CD4-positive, alpha-beta T cell treated with Interleukin-17A for 1 hour (primary cell): ENCODE results near the gene SNORC.
"Not testable (repeated sequence)": the region's sequence is repeated elsewhere in the genome, so short reads cannot be mapped to it uniquely, and the experiment has no call there.

ENCODE experiments used
- DNase-seq: peaks from one replicate; pipeline ENCODE4 v3.0.0-alpha.2; 2020

The SNORC gene

GRCh38 chr2:232898592-232899543, 28.8 kb downstream of the SNORC start:
- DNase-seq: no peak

- no peak for DNase-seq
Observed at GRCh38 chr2:232900811-232901735, 31.0 kb downstream of the SNORC start.

- no peak for DNase-seq
Observed at GRCh38 chr2:232901736-232902578, 31.9 kb downstream of the SNORC start.

- no peak for DNase-seq
Observed at GRCh38 chr2:232903989-232904388, 33.9 kb downstream of the SNORC start.

DNA sequence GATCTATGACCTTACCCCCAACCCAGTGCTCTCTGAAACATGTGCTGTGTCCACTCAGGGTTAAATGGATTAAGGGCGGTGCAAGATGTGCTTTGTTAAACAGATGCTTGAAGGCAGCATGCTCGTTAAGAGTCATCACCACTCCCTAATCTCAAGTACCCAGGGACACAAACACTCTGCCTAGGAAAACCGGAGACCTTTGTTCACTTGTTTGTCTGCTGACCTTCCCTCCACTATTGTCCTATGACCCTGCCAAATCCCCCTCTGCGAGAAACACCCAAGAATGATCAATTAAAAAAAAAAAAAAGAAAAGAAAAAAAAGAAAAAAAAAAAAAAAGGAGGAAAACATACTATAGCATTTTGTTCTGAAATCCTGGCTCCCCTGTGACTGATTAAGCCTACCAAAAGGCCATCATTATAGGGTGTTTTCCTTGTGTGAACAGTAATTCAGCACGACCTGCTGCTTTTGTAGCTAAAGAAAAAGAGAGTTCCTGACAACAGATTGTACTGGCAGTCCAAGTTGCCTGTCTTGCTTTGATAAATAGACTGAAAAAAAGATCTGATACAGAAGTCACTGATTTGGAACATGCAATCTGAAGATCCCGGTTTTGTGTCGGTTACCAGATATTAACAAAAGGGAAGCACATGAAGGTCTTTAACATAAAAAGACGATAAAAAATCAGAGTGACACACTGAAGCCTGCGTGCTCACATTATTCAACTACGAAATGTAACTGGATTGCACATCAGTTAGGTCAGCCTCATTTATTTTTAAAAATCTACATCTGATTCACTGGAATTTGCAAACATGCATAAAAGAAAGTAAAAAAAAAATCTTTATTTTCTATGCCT, 37.0 kb downstream of the SNORC start:
- DNase-seq: not testable (repeated sequence)

- DNase-seq: not testable (repeated sequence)
Observed at GRCh38 chr2:232907718-232908085, 37.6 kb downstream of the SNORC start.

GRCh38 chr2:232908695-232909094, 38.6 kb downstream of the SNORC start:
- DNase-seq: no peak

GRCh38 chr2:232910376-232910775, 40.3 kb downstream of the SNORC start:
- no peak for DNase-seq

GRCh38 chr2:232911712-232912277, 41.7 kb downstream of the SNORC start:
- DNase-seq: no peak

GRCh38 chr2:232913903-232914302, 43.8 kb downstream of the SNORC start:
- no peak for DNase-seq

DNA sequence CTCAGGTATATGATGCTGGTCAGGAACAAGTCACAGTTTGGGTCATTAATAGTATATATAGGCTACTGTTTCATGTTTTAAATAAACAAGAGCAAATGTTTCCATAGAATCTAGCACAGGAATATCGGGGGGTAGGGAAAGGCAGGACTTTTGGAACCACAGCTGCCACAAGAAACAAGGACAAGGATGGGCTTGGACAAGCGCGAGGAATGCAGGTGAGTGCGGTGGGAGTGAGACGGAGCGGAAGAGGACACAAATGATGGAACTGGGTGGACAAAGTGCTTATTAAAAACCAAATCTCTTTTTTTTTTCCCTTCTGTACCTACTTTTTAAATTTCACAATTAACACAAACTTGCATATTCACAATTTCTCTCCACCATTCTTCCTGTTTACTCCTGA, 49.1 kb downstream of the SNORC start:
- no peak for DNase-seq

DNA sequence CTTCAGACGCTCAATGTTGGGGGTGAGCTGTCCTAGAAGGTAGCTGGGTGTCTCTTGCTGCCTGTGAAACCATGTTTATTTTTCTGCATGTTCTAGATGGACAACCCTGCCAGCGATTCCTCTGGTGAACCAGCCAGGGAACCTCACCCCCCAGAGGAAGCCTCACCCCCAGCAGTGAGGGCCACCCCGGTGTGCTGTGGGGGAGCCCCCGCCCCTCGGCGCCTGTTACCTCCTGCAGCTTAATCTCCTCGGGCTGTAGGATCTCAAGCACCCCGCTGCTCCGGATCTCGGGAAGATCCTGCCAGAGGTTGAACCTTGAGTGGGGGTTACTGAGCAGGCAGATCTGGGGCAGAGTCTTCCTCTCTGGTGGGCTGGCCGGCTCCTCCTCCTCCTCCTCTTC, 50.0 kb downstream of the SNORC start:
- no peak for DNase-seq

DNA sequence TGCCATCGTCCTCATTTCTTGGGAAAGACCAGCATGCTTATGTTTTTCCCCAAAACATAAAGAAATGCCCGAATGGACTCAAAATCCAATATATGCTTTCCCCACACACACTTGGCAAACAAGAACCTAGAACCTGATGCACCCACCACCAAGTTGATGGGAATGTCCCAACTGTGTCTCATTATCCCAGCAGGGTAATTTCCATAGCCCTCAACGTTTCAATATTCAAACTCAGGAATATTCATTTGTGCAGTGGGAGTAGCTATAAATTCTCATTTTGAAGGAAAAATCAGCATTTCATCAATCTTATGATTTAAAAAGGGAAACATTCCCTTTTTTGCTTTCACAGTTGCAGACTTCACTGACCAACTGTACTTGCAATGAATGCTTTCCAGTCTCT, 50.7 kb downstream of the SNORC start:
- DNase-seq: no peak

DNA sequence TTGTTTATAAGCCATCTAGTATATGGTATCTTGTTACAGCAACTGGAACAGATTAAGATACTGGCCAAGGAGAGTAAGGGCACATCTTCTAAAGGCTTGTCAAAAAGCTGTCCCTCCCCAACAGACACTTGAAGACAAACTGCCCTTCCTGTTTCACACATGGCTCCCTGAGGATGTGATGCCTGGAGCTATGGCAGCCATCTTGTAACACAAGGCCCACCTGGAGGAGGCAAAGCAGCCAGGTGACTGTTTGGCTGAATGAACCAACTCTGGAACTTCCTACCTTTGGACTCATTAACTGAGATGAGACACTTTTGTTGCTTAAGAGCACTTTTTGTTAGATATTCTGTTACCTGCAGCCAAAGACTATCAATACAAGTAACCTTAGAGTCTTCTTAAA, 54.4 kb downstream of the SNORC start:
- DNase-seq: no peak

- DNase-seq: no peak
Observed at GRCh38 chr2:232925153-232925820, 55.2 kb downstream of the SNORC start.

DNA sequence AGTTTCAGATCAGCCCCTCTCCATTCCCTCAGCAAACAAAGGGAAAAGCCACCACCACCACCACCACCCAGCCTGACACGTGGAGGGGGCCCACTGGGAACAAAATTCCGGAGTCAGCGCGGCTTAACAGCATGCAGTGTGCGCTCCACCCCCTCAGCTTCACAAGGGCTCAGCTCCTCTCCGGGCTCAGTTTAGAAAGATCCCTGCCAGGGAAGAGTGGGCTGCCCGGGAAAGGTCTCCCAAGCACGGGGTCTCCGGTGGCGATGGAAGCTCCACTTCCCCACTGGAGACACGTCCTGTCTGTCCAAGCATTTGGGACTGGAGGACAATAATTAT, 55.7 kb downstream of the SNORC start:
- DNase-seq: no peak

DNA sequence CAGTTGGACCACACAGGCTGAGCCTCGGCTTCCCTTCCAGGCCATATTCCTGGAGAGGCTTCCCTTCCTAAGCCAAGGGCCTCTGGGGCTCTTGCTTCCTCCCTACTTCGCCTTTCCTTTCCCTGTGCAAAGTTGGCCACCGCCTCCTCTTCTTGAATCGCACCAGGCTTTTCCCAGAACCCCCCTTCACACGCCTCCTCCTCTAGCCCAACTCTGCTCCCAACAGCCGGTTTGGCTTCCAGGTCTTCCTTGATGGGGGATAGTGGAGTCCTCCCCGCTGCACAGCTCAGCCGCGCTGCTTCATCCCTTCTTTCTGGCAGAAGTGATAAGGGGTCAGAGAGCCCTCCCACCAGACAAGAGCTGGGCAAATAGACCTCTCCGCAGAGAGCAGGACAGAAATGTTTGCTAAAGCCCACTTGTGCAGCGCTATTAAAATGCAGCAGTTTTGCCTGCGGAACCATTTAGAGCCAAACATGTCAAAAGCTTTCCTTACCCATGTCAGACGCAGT, 56.4 kb downstream of the SNORC start:
- no peak for DNase-seq

GRCh38 chr2:232927032-232927792, 57.1 kb downstream of the SNORC start:
- DNase-seq: no peak

DNA sequence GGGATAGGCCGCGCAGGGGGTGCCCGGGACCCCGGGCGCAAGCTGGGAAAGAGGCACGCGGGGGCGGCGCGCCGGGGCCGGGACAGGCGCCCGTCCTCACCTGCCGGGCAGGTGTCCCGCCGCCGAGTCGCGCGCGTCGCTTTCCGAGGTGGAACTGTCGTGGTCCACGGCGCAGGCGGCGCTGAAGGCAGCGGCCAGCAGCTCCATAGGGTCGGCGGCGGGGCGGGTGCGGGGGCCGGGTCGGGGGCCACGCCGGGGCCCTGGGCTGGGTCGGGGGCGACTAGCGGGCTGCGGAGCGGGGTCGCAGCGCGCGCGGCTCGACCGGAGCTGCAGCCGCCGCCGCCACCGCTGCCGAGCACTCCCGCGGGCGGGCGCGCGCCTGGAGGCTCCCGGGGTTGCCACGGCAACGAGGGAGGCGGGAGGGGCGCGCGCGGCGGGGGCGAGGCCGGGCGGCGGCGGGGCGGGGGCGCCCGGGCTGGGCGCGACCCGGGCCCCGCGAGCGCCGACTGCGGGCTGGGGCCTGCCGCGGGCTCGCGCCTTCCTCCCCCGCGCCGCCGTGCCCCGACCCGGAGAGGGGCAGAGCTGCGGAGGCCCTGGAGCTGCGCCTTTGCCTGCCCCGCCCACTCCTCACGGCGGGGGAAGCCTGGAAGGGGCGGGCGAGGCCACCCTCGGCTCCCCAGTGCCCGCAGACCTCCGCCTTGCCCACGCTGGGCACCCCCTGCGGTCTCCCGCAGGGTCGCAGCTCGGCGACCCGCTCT, 57.9 kb downstream of the SNORC start:
- no peak for DNase-seq
